ENCODE results near the gene PADI1. TPM values are rescaled to one million over a fixed set of nuclear protein-coding genes. Genes with fewer than 3 reads are reported as not detected.

PADI1 gene
- total RNA-seq, 1 donor from 2014 or later = under 0.01 TPM

DNA sequence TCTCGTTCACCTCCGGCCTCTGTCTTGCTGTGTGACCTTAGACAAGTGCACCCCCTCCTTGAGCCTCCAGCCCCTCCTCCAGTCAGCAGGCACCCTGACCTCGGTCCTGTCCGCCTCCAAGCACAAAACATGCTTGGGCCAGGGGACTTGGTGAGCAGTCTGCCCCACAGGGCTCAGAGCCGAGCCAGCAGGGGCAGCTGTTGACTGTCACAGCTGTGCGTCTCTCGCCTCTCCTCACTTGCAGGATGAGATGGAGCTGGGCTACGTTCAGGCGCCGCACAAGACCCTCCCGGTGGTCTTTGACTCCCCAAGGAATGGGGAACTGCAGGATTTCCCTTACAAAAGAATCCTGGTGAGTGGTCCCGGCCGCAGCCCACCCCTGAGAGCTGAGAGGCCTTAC lies 68.2 kb downstream of the PADI1 start:
- DNase-seq (ENCODE audit: low read depth in 2 of 2) = no peak

DNA sequence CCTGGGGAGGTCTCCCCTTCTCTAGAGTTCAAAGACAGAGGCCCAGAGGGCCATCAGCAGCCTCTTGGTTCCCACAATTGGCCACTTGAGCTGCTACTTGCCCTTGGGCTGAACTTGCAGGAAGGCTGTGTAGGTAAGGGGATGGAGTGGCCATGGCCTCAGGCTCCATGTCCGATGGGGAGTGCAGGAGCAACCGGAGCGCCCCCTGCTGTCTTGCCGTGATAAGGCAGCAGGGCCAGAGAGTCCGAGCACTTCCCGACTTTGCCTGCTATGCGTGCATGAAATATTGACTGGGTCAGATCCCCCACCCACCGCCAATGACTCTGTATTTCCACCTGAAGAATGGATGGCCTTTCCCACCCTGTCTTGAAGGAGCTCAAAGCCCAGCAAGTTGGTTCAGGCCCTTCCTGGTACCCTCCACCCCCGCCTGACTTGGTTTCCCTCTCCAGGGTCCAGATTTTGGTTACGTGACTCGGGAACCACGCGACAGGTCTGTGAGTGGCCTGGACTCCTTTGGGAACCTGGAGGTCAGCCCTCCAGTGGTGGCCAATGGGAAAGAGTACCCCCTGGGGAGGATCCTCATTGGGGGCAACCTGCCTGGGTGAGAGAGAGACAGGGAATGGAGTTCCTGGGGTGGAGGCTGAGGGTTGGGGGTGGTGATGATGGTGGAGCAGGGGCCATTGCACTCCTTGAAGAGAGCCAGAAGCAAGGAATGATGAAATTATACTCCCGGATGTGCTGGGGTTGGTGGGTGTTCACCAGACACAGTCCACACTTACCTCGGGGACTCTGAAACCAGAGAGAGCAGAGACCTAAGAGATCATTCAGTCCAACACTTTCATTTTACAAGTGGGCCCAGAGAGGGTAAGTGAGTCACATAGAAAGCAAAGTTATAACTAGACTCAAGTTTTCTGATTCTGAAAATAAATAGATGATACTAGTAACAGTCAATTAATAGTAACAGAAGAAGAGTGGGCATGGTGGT lies 69.5 kb downstream of the PADI1 start:
- DNase-seq (ENCODE audit: low read depth in 2 of 2) = peak; percentile 57 to 64

DNA sequence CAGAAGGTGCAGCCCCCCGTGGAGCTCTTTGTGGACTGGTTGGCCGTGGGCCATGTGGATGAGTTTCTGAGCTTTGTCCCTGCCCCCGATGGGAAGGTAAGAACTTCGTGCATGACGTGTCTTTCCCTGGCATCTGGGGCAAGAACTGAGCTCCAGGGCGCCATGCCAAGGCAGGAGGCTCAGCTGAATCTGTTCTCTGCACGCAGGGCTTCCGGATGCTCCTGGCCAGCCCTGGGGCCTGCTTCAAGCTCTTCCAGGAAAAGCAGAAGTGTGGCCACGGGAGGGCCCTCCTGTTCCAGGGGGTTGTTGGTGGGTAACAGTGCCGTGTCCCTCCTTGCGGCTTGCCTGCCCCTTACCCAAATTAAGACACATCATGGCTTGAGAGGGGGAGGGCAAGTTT lies 71.6 kb downstream of the PADI1 start:
- DNase-seq (ENCODE audit: low read depth in 2 of 2) = peak; percentile 14 to 36

DNA sequence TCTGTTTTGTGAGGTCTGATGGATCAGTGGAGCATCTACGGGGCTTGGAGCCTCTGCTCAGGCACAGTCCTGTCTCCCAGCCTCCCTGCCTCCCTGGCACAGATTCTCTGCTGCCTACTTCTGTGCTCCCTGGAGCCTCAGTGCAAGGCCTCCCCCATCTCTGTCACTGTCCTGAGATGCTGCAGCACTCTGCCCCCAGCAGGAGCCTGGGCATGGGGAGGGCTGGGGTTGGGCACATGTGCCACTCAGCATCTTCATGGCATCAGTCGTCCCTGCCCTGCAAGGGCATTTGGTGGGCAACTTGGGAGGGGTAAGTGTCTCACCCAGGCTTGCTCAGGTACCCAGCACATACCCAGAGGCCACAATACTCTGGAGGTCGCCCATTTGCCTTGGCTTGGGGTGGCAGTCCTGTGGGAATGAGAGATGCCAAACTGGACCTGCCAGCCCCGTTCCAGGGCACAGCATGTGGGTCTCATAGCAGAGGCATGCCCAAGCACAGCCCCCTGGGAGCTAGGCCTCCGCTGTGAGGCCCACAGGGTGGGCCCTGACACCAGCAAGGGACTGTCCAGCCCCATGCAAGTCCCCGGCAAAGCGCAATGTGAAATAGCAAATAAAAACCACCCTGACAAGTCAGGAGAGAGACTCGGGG lies 72.7 kb downstream of the PADI1 start:
- DNase-seq (ENCODE audit: low read depth in 2 of 2) = no peak

DNA sequence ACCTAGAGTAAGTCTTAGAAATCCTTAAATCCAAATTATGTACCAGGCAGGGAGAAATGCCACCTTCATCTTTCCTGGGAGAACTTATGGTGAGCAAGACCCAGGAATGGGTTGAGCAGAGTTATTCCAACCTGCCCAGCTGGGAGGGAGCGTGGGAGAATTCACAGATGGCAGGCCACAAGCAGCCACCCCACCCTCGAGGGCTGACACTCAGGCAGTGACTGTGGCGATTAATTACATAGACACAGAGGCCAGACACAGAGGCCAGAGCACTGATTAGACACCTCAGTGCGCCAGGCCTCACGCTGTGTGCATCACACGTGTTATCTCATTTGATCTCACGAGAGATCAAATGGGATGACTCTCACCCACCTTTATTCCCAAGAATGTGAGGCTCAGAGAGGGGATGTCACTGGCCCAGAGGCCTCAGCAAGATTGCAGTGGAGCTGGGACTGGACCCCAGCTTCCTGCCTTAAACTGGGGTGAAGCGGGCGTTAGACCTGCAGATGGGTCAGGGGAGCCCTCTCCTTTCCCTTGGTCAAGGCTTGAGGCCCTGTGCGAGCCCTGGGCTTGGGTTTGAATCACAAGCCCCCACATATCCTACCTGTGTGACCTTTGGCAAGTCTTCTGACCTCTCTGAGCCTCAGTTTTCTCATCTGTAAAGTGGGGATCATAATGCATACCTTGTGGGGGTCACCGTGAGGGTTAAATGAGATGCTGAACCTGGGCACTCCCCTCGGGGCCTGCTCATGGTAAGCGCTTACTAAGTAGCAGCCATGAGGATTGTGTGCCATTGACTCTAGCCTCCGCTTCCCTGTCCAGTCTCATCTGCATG lies 74.3 kb downstream of the PADI1 start:
- DNase-seq (ENCODE audit: low read depth in 2 of 2) = no peak

DNA sequence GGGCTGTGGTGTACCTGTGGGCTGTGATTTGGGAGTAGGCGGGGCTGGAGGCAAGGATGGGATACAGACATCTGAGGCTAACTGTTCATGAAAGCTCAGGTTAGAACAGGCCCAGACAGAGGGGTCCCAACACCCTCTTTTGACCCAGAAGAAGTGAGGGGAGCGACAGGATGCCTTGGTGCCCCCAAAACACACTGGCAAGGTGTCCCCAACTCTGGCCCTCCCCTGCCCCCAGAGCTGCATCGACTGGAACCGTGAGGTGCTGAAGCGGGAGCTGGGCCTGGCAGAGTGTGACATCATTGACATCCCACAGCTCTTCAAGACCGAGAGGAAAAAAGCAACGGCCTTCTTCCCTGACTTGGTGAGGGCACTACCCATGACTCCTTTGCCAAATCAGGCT lies 75.5 kb downstream of the PADI1 start:
- DNase-seq (ENCODE audit: low read depth in 2 of 2) = no peak

DNA sequence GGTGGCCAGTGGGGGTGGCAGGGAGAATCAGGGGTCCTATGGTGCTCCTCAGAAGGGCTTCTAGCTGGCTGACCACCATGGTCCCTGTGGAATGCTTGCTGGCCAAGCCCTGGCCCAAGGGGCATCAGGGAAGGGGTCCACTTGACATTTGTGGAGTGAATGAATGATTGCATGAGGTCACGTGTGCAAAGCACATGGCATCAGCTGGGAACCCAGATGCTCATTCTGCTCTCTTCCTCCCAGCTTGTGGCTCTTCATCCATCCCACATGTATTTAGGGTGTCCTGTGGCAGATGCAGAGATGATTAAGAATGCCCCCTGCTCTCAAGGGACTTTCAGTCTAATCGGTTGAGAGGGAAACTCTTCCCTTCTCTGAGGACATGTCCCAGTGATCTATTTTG lies 76.0 kb downstream of the PADI1 start:
- DNase-seq (ENCODE audit: low read depth in 2 of 2) = no peak

DNA sequence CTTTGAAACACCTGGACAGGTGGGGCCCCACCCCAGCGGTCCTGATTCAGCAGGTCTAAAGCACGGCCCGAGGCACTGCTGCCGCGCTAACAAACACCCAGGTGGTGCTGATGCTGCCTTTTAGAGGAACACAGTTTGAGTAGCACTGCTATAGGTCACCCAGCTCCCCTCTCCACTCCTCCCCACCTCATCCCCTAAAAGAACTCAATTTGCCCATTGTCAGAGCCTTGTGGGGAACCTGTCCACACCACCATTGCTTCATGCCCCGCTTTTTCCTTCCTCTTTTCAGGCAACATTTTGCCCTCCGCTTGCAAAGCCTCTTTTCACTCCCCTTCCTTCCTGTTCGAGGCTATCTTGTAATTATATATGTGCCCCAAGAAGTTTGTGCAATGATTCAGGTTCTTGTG lies 76.8 kb downstream of the PADI1 start:
- no peak for DNase-seq (ENCODE audit: low read depth in 2 of 2)

DNA sequence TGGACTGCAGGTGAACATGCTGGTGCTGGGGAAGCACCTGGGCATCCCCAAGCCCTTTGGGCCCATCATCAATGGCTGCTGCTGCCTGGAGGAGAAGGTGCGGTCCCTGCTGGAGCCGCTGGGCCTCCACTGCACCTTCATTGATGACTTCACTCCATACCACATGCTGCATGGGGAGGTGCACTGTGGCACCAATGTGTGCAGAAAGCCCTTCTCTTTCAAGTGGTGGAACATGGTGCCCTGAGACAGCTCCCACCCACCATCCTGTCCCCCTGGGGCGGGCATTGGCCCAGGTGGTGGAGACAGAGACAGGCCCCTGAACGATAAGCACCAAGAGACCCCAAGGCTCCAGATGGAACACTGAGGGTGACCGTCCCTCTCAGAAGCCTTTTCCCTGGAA lies 77.9 kb downstream of the PADI1 start:
- no peak for DNase-seq (ENCODE audit: low read depth in 2 of 2)

DNA sequence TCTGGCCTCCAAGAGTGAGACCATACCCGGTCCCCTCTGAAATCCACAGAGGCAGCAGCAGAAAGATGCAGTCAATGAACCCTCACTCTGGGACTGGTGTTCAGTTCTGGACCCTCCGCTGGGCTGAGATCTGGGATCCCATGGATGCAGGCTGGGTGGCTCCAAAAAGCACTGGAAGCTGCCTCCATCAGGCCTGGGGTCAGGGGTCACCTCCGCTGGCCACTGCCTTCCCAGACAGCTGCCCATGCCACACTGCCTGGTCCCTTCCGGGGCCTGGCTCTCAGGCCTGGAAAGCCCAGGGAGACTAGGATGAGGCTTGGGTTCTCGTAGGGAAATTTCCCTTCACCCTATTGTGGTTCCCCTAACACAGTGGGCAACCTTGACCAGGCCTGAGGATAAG lies 81.7 kb downstream of the PADI1 start:
- no peak for DNase-seq (ENCODE audit: low read depth in 2 of 2)

DNA sequence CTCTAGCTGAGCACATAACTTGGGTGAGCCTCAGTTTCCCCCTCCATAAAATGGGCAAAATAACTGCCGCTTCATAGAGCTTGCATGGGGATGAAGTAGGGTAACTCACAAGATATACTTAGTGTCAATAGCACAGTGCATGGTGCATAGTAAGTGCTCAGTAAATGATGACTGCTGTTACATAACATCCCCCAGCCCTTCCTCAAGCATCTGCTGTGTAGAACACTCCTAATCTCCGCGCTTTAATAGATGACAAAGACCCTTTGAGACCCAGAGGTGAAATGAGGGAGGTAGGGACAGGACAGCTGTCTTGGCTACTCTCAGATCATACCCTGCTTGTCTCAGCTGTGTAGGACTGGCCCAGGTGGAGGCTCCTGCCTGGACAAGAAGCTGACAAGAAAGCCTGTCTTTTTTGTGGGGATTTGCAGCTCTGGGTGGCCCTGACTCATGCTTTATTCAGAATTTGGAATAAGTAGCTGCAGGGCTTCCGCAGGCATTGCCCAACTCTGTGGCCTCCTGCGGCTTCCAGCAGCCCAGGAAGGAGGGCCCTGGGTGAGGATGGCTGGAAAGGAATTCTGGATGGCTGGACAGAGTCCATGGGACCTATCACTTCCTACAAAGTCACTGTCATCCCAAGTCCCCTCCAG lies 82.3 kb downstream of the PADI1 start:
- DNase-seq (ENCODE audit: low read depth in 2 of 2) = no peak

DNA sequence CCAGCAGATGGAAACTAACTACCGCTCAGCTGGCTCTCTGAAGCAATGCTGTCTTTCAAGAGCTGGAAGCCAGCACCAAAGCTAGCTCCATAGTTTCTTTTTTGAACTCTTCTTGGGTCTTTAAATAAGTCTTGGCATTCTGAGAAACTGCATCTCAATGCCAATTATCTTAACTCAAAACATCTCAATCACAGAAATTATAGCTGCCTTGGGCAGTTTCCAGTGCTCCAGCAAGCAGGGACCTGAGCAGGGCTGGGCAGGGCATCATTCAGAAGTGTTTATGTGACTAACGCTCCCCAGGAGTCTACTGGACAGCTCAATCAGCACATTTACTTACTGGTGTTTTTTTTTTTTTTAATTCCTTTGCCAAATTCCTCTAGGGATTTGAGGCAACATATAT lies 84.8 kb downstream of the PADI1 start:
- peak in 1 of 2 donors; percentile 19 for DNase-seq (ENCODE audit: low read depth in 2 of 2)

DNA sequence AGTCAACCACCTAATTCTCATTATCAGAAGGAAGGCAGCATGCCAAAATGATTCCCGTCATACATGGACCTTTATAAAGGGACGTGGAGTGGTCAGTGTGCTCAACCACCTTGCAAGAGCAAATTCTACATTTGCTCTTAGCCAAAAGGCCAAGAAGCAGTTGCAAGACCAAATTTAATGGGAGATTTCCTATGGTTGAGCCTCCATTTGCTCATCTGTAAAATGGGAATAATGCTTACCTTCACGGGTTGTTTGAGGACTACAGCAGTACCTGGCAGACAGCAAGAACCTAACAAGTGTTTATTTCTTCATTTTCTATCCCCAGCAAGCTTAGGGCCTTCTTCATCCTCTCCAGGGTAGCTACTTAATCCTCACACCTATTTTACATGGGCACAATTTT lies 85.6 kb downstream of the PADI1 start:
- no peak for DNase-seq (ENCODE audit: low read depth in 2 of 2)

DNA sequence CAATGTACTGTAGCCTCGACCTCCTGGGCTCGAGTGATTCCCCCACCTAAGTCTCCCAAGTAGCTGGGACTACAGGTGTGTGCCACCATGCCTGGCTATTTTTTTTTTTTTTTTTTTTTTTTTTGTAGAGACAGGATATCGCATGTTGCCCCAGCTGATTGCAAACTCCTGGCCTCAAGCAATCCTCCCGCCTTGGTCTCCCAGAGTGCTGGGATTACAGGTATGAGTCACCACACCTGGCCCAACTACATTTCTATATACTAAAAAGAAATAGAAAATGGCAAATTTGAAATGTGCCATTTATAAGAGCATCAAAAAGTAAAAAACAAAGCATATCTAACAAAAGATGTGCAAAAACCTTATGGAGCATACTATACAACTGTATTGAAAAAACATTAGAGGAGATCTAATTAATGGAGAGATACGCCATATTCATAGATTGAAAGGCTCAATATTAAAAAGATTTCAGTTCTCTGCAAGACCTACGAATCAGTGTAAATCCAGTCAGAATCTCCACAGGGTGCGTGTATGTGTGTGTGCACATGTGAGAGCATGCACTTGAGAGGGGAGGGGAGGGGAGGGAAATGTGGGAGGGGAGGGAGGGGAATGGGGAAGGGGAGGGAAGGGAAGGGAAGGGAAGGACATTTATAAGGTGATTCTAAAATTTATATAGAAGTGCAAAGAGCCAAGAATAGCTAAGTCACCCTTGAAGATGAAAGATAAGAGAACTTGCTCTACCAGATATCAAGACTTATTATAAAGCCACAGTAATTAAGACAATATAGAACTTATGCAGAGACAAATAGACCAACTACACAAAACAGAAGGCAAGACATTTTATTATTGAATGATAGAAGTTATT lies 87.6 kb downstream of the PADI1 start:
- DNase-seq (ENCODE audit: low read depth in 2 of 2) = no peak

DNA sequence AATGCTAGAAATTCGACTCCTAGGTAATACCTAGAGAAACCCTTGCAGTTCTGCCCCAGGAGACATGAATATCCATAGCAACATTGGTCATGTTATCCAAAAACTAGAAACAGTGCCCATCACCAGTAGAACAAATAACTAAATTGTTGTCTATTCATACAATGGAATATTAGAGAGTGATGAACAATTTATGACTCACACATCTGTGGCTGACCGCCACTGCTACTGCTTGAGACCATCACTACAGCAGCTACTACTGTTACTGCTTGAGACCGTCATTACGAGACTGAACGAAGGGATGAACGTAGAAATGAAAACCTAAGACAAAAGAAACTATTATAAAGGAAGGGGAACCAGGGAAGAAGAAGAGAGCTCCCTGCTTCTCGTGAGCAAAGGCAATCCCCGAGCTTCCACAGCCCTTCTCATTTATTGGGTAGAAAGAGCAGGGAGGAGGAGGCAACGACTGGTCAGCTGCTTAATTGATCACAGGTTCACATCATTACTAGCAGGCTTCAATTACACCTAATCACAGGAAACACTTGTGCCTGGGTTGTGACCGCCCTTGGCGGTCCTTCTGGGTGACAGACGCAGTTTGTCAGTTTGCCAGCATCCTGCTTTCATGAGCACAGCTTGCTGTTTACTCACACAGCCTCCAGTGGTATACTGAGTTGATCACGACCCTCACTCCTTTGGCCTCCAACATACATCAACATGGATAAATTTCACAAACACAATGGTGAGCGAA lies 88.9 kb downstream of the PADI1 start:
- no peak for DNase-seq (ENCODE audit: low read depth in 2 of 2)

DNA sequence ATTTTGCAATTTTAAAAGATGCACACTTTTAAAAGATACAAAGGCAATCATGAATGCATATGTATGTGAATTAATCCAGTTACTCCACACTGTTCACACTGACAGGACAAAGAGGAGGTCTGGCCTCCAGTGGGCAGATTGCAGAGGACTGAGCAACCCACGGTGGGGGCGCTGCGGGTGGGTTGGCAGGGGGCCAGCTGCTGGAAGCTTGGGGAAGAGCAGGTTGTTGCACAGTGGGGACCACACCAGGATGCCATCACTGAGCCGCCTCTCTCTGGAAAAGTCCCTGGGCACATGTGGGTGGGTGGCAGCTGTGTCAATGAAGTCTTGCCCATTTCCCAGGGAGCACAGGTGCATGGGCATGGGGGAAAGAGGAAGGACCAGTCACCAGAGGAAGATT lies 90.4 kb downstream of the PADI1 start:
- DNase-seq (ENCODE audit: low read depth in 2 of 2) = no peak

Measured in lung microvascular endothelial cell (primary cell).